ENCODE measurements around the gene NEK7. TPM values are rescaled to one million over a fixed set of nuclear protein-coding genes. Genes with fewer than 3 reads are reported as not detected.
"Not testable (repeated sequence)": the region's sequence is repeated elsewhere in the genome, so short reads cannot be mapped to it uniquely, and the experiment has no call there.

NEK7 gene
- total RNA-seq, 1 donor from 2014 or later = 73.8 TPM

GRCh38 chr1:198171667-198172540 is 15.1 kb downstream of the NEK7 start:
- DNase-seq (ENCODE audit: low spot score) = no peak

- DNase-seq (ENCODE audit: low spot score) = no peak
Observed at GRCh38 chr1:198173832-198174231, 17.0 kb downstream of the NEK7 start.

GRCh38 chr1:198174297-198174696 is 17.5 kb downstream of the NEK7 start:
- no peak for DNase-seq (ENCODE audit: low spot score)

- DNase-seq (ENCODE audit: low spot score) = no peak
Observed at GRCh38 chr1:198175423-198176170, 18.8 kb downstream of the NEK7 start.

GRCh38 chr1:198176179-198176578 is 19.4 kb downstream of the NEK7 start:
- DNase-seq (ENCODE audit: low spot score) = no peak

- DNase-seq (ENCODE audit: low spot score) = no peak
Observed at GRCh38 chr1:198177546-198177945, 20.7 kb downstream of the NEK7 start.

GRCh38 chr1:198178615-198179014 is 21.8 kb downstream of the NEK7 start:
- DNase-seq (ENCODE audit: low spot score) = no peak

- no peak for DNase-seq (ENCODE audit: low spot score)
Observed at GRCh38 chr1:198179556-198179981, 22.8 kb downstream of the NEK7 start.

GRCh38 chr1:198183605-198184004 is 26.8 kb downstream of the NEK7 start:
- no peak for DNase-seq (ENCODE audit: low spot score)

GRCh38 chr1:198184516-198184915 is 27.7 kb downstream of the NEK7 start:
- no peak for DNase-seq (ENCODE audit: low spot score)

GRCh38 chr1:198185146-198185545 is 28.3 kb downstream of the NEK7 start:
- DNase-seq (ENCODE audit: low spot score) = no peak

- no peak for DNase-seq (ENCODE audit: low spot score)
Observed at GRCh38 chr1:198185759-198186158, 29.0 kb downstream of the NEK7 start.

- DNase-seq (ENCODE audit: low spot score) = no peak
Observed at GRCh38 chr1:198186916-198187580, 30.2 kb downstream of the NEK7 start.

GRCh38 chr1:198187973-198188588 is 31.3 kb downstream of the NEK7 start:
- DNase-seq (ENCODE audit: low spot score) = no peak

GRCh38 chr1:198191117-198191516 is 34.3 kb downstream of the NEK7 start:
- DNase-seq (ENCODE audit: low spot score) = no peak

GRCh38 chr1:198193871-198194270 is 37.1 kb downstream of the NEK7 start:
- not testable (repeated sequence) for DNase-seq (ENCODE audit: low spot score)

GRCh38 chr1:198196630-198197029 is 39.8 kb downstream of the NEK7 start:
- no peak for DNase-seq (ENCODE audit: low spot score)

GRCh38 chr1:198197285-198197684 is 40.5 kb downstream of the NEK7 start:
- no peak for DNase-seq (ENCODE audit: low spot score)

GRCh38 chr1:198199105-198199504 is 42.3 kb downstream of the NEK7 start:
- no peak for DNase-seq (ENCODE audit: low spot score)

- no peak for DNase-seq (ENCODE audit: low spot score)
Observed at GRCh38 chr1:198201956-198202784, 45.4 kb downstream of the NEK7 start.

- DNase-seq (ENCODE audit: low spot score) = no peak
Observed at GRCh38 chr1:198203434-198203833, 46.6 kb downstream of the NEK7 start.

Data from mucosa of gallbladder (tissue), 1 donor.